ENCODE measurements around the gene DNER. TPM values are rescaled to one million over a fixed set of nuclear protein-coding genes. Genes with fewer than 3 reads are reported as not detected.

DNER gene
- total RNA-seq, 4 donors from 2014 or later = 0.41 to 2.6 (median 1.2) TPM

DNA sequence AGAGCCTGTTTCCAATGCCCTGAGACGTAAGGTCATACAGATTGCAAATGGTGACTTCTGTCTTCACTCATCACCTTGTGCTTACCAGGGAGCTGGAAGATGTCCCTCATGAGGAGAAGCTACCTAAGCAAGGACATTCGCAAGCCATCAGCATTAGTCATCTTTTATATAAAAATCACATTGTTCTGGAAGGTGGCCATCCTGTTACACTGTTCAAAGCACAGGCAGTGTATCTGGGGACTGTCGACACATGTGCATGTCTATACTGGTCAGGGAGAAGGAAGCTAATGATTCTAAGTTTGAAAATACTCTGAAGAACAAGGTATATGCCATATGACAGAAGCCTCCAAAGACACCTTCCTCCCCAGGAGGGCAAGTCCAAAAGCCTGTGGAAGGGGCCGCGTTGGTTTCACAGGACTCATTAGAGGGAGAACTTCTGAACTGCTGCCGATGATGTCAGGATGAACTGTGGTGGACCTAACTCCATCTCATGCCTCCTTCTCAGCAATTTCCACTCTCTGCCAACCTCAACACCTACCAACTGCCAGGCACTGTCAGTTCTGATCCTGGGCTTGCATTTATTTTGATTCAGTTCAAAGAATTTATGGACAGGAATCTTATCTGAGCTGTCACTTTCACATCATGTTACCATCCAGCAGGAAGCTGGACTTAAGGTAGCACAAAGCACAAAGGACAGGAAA lies 39.4 kb downstream of the DNER start:
- in situ Hi-C loops (cut with MboI; ENCODE audit: low sequenced_read_pairs in 4 of 4) (no loop called here), intact Hi-C loops (cut with DNase I; ENCODE audit: low total_unique reads) (no loop called here)
- no peak overlapping the region for H3K4me3 ChIP-seq
- no peak overlapping the region for H3K27ac ChIP-seq
- no peaks in the 10 kb centered on the region for H3K9me3 ChIP-seq
- no peaks in the 10 kb centered on the region for H3K4me1 ChIP-seq
- ATAC-seq (no peak), DNase-seq (no peak)
- H3K36me3 ChIP-seq = no peaks in the 10 kb centered on the region
- no peak for TF ChIP-seq POLR2A (IDR thresholded peaks at IDR 0.05)
- TF ChIP-seq, protein P1, sequence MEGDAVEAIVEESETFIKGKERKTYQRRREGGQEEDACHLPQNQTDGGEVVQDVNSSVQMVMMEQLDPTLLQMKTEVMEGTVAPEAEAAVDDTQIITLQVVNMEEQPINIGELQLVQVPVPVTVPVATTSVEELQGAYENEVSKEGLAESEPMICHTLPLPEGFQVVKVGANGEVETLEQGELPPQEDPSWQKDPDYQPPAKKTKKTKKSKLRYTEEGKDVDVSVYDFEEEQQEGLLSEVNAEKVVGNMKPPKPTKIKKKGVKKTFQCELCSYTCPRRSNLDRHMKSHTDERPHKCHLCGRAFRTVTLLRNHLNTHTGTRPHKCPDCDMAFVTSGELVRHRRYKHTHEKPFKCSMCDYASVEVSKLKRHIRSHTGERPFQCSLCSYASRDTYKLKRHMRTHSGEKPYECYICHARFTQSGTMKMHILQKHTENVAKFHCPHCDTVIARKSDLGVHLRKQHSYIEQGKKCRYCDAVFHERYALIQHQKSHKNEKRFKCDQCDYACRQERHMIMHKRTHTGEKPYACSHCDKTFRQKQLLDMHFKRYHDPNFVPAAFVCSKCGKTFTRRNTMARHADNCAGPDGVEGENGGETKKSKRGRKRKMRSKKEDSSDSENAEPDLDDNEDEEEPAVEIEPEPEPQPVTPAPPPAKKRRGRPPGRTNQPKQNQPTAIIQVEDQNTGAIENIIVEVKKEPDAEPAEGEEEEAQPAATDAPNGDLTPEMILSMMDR (IDR thresholded peaks at IDR 0.05 in 4 of 5, conservative IDR thresholded peaks at IDR 0.05 in 1 of 5) = no peak
- no peaks in the 10 kb centered on the region for H3K27me3 ChIP-seq

DNA sequence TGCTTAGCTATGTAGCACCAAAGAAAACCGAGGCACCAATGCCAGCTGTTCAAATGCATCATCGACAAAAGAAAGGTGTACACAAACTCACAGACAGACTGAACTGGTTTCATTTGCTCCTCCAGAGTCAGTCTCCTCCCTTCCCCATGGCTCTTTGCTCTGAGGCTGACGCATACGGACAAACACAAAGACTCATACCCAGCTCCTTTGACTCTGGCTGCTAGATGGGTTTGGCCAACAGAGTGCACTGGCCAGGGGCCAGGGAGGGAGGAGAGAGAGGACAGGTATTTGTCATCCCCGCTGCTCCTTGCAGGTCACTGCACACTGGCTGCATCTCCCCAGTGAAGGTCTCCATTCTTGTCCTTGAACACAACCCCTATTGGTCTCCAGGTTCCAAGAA lies 40.7 kb downstream of the DNER start:
- DNase-seq (no peak), ATAC-seq (no peak)
- no peak overlapping the region for H3K4me3 ChIP-seq
- intact Hi-C loops (cut with DNase I; ENCODE audit: low total_unique reads) (no loop called here), in situ Hi-C loops (cut with MboI; ENCODE audit: low sequenced_read_pairs in 4 of 4) (no loop called here)
- H3K36me3 ChIP-seq = no peaks in the 10 kb centered on the region
- H3K27ac ChIP-seq = no peak overlapping the region
- TF ChIP-seq POLR2A (IDR thresholded peaks at IDR 0.05) = no peak
- TF ChIP-seq, protein P1 (IDR thresholded peaks at IDR 0.05 in 4 of 5, conservative IDR thresholded peaks at IDR 0.05 in 1 of 5) = no peak
- peaks cover 0 to 2% (median 0%) of the 10 kb centered on the region in 3 donors for H3K27me3 ChIP-seq
- H3K9me3 ChIP-seq = no peaks in the 10 kb centered on the region
- H3K4me1 ChIP-seq = no peaks in the 10 kb centered on the region

DNA sequence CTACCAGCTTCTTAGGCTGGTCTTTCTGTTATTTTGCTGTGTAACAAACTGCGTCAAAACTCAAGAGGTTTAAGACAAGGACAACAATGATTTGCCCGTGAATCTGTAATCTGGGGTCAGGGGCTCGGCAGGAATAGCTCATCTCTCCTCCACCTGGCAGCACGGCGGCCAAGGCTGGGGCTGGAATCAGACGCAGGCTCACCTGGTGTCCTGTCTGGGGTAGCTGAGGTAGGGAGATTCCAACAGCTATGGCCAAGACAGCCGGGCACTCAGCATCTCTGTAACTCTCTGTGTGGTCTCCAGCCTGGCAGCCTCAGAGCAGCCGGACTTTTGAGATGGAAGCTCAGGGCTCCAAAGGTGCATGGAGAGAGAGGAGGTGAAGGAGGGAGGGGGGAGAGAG lies 42.3 kb downstream of the DNER start:
- ATAC-seq (no peak), DNase-seq (no peak)
- in situ Hi-C loops (cut with MboI; ENCODE audit: low sequenced_read_pairs in 4 of 4) (no loop called here), intact Hi-C loops (cut with DNase I; ENCODE audit: low total_unique reads) (no loop called here)
- no peaks in the 10 kb centered on the region for H3K9me3 ChIP-seq
- TF ChIP-seq, protein P1 (IDR thresholded peaks at IDR 0.05 in 4 of 5, conservative IDR thresholded peaks at IDR 0.05 in 1 of 5) = no peak
- no peak for TF ChIP-seq POLR2A (IDR thresholded peaks at IDR 0.05)
- no peaks in the 10 kb centered on the region for H3K36me3 ChIP-seq
- H3K27ac ChIP-seq = no peak overlapping the region
- no peak overlapping the region for H3K4me3 ChIP-seq
- no peaks in the 10 kb centered on the region for H3K4me1 ChIP-seq
- H3K27me3 ChIP-seq = peaks cover 0 to 2% (median 0%) of the 10 kb centered on the region in 3 donors

DNA sequence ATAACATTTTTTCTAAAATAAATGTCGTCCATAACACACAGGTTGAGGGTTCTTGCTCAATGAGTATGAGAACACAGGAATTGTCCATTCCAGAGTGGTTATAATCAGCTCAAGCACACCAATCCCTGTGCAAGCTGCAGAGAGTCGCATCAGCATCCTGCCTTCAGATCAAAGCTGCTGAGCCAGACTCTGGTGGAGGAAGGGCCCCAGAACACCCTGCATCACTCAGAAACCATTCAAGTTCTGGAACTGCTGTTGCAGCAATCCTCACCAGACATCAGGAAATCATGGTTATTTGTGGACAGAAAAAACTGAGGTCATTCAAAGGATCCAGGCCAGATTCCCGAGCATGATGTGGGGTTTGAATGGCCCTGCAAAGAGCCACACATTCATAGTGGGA lies 44.5 kb downstream of the DNER start:
- Histone ChIP-seq H3K4me3 (no peak overlapping the region), H3K36me3 (no peaks in the 10 kb centered on the region), H3K27me3 (peaks cover 0 to 2% (median 0%) of the 10 kb centered on the region in 3 donors), H3K4me1 (no peaks in the 10 kb centered on the region), H3K27ac (no peak overlapping the region), H3K9me3 (no peaks in the 10 kb centered on the region)
- intact Hi-C loops (cut with DNase I; ENCODE audit: low total_unique reads) (no loop called here), in situ Hi-C loops (cut with MboI; ENCODE audit: low sequenced_read_pairs in 4 of 4) (no loop called here)
- TF ChIP-seq, protein P1 (IDR thresholded peaks at IDR 0.05 in 4 of 5, conservative IDR thresholded peaks at IDR 0.05 in 1 of 5) = no peak
- TF ChIP-seq POLR2A (IDR thresholded peaks at IDR 0.05) = no peak
- no peak for DNase-seq
- no peak for ATAC-seq

DNA sequence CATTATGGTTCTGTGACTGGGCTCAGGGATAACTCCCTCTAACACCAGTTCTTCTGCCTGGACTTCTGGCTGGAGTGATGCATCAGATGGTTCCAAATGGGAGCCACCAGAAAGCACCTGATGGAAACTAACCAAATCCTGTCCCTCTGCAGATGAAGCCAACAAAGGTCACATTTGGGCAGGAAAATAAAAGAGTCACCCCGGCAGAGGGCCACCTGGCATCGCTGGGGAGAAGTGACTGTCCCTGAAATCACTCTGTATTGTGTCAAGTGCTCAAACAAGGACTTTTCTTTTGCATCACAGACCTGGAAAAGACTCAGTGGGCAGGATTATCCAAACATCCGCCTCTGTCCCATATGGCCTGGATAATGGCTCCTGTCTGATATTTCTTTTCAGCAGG lies 47.5 kb downstream of the DNER start:
- no peak overlapping the region for H3K27ac ChIP-seq
- H3K4me1 ChIP-seq = no peaks in the 10 kb centered on the region
- H3K27me3 ChIP-seq = peaks cover 0 to 2% (median 0%) of the 10 kb centered on the region in 3 donors
- no peak overlapping the region for H3K4me3 ChIP-seq
- H3K36me3 ChIP-seq = no peaks in the 10 kb centered on the region
- H3K9me3 ChIP-seq = no peaks in the 10 kb centered on the region
- intact Hi-C loops (cut with DNase I; ENCODE audit: low total_unique reads) = no loop called here
- in situ Hi-C loops (cut with MboI; ENCODE audit: low sequenced_read_pairs in 4 of 4) = no loop called here
- DNase-seq = no peak
- TF ChIP-seq POLR2A (IDR thresholded peaks at IDR 0.05) = no peak
- TF ChIP-seq, protein P1 (IDR thresholded peaks at IDR 0.05 in 4 of 5, conservative IDR thresholded peaks at IDR 0.05 in 1 of 5) = no peak
- no peak for ATAC-seq

All from gastrocnemius medialis (tissue), 4 donors.